LNCaP clone FGC (cell line): ENCODE data around the gene FMN1.

Experiments
- DNase-seq: peaks from one replicate; pipeline ENCODE4 v3.0.0-alpha.2; 2011; ENCODE audit warnings: low read depth
- H3K4me3 ChIP-seq: 2 replicates; pipeline ENCODE4 v1.5.1; 2011; ENCODE audit warnings: mild to moderate bottlenecking, low read depth, low read length, control low read depth
- TF ChIP-seq, protein P1 (sequence below): IDR thresholded peaks from 2 replicates; pipeline ENCODE4 v1.5.1; 2012; ENCODE audit warnings: mild to moderate bottlenecking; ENCODE audit not compliant: control insufficient read depth, insufficient read depth; ENCODE audit errors: extremely low read depth

The FMN1 gene

DNA sequence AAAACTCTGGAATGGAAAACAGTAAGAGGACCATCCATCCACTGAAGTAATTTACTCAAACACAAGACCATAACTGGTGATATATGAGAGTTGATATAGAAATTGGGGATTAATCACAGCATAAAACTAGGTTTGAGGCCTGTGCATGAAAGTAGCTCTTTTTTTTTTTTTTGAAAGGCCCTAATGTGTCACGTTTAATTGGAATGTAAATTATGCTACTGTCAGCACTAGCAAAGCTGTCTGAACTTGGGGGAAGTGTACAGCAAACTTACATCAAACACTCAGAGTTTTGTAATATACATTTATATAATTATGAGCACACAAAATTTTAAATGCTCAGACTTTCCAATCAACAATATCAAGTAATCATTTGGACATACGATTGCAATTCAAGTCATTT lies 322.6 kb downstream of the FMN1 start:
- H3K4me3 ChIP-seq = no peak overlapping the region
- TF ChIP-seq, protein P1, sequence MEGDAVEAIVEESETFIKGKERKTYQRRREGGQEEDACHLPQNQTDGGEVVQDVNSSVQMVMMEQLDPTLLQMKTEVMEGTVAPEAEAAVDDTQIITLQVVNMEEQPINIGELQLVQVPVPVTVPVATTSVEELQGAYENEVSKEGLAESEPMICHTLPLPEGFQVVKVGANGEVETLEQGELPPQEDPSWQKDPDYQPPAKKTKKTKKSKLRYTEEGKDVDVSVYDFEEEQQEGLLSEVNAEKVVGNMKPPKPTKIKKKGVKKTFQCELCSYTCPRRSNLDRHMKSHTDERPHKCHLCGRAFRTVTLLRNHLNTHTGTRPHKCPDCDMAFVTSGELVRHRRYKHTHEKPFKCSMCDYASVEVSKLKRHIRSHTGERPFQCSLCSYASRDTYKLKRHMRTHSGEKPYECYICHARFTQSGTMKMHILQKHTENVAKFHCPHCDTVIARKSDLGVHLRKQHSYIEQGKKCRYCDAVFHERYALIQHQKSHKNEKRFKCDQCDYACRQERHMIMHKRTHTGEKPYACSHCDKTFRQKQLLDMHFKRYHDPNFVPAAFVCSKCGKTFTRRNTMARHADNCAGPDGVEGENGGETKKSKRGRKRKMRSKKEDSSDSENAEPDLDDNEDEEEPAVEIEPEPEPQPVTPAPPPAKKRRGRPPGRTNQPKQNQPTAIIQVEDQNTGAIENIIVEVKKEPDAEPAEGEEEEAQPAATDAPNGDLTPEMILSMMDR = no peak
- DNase-seq = no peak

DNA sequence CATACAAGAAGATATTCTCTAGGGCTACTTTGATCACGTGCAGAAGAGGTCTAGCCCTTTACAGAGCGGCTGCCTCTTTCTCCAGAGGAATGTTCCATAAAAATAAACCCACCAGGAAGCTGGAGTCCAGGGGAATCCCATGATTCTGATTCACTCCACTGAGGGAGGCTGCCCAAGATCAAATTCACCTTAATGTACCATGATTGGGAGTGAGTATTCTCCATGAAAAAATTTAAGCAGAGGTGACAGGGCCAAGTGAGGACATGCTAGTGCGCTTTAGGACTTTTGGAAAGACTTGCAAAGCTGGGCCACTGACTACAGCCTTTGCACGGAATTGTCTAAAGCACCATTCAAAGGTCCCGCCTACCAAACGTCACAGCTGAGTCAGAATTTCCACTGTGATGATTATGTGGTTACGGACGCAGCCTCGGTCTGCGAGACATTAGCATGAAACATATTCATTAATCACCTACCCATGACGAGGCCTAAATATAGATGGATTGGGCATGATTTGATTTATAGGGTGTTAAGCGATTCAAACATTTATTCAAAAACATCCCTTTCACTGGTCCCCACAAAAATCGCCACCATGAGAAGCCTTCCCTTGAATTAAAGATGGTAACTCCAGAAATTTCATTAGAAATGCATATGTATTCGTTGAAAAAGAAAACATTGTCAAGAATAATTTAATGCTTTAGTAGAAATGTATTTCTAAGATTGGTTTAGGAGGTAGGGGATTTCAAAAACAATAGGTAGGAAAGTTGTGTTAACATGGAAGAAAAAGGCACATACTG lies 324.1 kb downstream of the FMN1 start:
- DNase-seq = no peak
- TF ChIP-seq, protein P1 = no peak
- H3K4me3 ChIP-seq = no peak overlapping the region

DNA sequence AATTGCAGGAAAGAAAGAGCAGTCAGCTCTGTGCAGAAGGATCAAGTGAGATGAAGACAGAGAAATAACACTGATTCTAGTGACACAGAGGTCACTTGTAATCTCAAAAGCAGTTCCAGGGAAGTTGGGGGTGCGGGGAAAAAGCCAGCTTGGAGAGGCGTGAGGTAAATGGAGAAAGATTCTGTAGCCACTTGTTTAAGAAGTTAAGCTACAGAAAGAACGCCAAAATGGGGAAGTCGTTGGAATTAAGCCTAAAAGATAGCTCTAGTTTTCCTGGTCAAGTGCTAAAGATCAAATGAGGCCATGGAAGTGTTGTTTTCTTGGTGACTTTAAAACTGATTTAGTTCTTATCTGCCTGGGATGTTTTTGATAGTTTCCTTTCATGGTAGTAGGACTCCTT lies 324.7 kb downstream of the FMN1 start:
- no peak overlapping the region for H3K4me3 ChIP-seq
- no peak for DNase-seq
- TF ChIP-seq, protein P1 = no peak

DNA sequence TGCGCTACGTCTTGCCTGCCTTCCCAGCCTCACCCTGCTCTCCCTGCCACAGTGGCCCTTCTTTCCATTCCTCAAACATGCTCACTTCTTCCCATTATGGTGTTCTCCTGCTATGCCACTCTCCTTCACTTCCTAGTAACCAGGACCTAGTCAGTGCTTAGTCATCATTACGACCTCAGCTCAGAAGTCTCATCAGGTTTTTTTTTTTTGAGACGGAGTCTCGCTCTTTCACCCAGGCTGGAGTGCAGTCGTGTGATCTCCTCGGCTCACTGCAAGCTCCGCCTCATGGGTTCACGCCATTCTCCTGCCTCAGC lies 327.2 kb downstream of the FMN1 start:
- H3K4me3 ChIP-seq = no peak overlapping the region
- TF ChIP-seq, protein P1 = no peak
- DNase-seq = no peak

DNA sequence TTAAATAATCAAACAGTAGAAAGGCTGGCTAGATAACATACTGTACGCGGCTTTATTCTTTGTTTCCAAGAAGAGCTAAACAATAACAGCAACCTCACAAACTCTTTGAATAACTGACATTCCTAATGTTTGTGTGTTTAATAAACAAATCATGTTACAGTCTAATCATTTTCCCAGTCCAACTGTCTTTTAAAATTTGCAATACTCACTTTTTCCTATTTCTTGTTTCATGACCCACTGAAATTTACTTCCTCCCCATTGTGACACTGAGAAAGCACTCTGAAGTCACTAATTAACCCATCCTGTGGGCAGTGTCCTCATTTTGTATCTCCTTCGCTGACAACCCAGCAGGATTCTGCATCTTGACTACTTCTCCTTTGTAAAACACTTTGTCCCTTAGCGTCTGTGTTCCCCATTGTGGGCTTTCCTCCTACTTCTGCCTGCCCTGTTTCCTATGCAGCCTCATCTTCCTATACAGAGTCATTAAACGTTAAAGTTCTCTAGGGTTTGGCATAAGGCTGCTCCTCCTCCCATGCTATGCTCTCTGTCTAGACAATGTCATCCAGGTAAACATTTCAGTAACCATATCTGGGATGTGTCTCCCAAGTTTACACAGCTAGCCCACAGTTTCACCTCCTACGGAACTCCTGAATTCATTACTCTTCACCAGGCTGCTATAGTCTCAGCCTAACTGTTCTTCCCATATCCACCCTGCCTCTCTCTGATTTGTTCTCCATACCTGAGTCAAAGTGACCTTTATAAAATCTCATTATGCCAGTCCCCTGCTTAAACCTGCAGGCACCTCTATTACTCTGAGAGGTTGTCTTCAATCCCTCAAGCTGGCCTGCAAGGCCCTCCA lies 327.8 kb downstream of the FMN1 start:
- TF ChIP-seq, protein P1 = no peak
- no peak for DNase-seq
- no peak overlapping the region for H3K4me3 ChIP-seq

DNA sequence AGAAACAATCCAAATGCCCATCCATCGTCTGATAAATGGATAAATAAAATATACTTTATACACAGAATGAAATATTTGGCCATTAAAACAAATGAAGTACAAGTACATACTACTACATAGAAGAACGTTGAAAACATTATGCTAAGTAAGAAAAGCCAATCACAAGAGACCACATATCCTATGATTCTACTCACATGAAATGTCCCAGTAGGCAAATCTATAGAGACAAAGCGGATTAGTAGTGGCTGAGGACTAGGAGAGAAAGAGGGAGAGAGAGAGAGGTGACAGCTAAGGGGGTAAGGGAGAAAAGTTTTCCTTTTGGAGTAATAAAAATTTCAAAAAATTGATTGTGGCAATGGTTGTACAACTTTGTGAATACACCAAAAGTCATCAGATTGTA lies 329.7 kb downstream of the FMN1 start:
- TF ChIP-seq, protein P1 = no peak
- no peak overlapping the region for H3K4me3 ChIP-seq
- DNase-seq = no peak
